NCI-H1105 treated with DMSO at 0.1 percent for 48 hours (cell line): Measurements from ENCODE around the gene PEX6.

Experiments used
- DNase-seq: peaks from one replicate; lab custom pipeline; 2025; lab: John Stamatoyannopoulos, UW

PEX6 gene, protein sequence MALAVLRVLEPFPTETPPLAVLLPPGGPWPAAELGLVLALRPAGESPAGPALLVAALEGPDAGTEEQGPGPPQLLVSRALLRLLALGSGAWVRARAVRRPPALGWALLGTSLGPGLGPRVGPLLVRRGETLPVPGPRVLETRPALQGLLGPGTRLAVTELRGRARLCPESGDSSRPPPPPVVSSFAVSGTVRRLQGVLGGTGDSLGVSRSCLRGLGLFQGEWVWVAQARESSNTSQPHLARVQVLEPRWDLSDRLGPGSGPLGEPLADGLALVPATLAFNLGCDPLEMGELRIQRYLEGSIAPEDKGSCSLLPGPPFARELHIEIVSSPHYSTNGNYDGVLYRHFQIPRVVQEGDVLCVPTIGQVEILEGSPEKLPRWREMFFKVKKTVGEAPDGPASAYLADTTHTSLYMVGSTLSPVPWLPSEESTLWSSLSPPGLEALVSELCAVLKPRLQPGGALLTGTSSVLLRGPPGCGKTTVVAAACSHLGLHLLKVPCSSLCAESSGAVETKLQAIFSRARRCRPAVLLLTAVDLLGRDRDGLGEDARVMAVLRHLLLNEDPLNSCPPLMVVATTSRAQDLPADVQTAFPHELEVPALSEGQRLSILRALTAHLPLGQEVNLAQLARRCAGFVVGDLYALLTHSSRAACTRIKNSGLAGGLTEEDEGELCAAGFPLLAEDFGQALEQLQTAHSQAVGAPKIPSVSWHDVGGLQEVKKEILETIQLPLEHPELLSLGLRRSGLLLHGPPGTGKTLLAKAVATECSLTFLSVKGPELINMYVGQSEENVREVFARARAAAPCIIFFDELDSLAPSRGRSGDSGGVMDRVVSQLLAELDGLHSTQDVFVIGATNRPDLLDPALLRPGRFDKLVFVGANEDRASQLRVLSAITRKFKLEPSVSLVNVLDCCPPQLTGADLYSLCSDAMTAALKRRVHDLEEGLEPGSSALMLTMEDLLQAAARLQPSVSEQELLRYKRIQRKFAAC

DNA sequence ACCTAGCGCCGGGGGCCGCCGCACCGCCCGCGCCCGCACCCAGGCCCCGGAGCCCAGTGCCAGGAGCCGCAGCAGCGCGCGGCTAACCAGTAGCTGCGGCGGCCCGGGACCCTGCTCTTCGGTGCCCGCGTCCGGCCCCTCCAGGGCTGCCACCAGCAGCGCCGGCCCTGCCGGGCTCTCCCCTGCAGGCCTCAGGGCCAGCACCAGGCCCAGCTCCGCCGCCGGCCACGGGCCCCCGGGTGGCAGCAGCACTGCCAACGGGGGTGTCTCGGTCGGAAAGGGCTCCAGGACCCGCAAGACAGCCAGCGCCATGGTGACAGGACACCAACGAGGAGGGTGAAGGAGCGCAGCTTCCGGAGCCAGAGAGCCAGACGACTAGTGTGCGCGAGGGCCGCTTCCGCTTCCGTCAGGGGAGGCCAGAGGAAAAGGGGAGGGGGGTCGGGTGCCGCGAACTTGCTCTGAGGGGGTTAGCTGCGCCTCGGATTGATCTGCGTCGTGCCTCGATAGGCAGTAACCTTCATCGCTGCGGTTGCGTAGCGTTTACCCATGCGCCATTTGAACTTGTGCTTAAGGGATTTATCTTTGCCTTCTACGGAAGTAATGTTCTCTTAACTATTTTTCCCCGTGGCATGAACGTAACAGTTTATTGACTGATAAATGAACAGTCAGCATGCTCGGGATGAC lies at the start of gene PEX6:
PEX6 (minus strand) TSS at position 343 of the 684 bp plus-strand sequence; CDS start at position 312, 31 bp downstream.
- peak; percentile 93 for DNase-seq

DNA sequence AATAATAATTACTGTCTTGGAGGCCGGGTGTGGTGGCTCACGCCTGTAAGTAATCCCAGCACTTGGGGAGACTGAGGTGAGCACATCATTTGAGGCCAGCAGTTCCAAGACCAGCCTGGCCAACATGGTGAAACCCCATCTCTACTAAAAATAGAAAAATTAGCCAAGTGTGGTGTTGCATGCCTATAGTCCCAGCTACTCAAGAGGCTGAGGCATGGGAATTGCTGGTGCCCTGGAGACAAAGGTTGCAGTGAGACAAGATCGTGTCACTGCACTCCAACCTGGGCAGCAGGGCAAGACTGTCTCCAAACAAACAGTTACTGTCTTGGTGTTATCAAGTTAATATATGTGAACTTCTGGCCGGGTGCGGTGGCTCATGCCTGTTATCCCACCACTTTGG lies 47.4 kb upstream of the PEX6 start:
- no peak for DNase-seq

DNA sequence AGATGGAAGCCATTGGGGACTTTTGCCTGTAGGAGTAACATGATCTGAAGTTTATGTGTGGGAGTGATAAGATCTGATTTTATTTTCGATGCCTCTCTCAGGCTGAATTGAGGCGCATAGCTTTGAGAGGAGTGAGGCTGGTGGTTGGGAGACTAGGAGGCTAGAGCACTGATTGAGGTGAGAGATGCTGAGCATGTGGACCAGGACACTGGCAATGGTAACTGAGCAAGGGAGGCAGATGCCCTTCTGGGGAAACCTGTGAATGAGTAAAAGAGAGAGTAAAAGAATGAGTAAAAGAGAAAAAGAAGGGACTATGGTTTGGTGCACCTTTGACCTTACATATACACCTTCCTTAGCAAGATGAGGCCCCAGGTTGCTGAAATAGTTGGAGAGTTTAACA lies 45.5 kb upstream of the PEX6 start:
- DNase-seq = no peak

DNA sequence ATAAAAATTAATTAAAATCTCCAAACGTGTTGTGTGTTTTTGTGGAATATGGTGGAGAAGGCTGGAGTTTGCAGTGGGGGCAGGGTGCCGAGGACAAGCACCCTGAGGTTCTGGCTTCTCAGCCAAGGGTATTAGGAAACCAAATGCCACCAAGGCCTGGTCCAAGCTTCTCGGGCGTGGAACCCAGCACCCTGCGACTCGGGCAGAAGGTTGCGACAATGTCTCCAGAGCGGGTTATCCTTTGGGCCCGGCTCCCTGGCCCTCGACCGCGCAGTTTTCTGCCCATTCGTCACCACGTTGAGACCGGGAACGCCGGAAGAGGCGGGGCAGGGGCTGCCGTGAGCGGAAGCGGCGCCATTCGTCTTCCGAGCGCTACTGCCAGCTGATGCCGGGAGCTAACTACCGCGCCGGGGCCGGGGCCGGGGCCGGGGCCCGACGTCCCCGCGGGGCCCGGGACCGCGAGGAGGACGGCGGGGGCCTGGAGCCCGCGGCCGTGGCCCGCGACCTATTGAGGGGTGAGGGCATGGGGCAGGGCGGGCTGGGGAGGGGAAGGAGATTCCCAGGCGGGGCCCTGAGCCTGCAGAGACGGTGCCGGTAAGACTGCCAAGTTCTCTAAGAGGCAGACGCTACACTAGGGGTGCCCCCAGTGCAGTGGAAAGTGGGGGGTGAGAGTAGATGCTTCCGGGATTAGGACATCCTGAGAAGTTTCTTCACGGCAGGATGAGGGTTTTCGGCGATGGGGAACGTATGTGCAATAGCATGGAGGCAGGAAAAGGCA lies 42.5 kb upstream of the PEX6 start, which contains the start of gene RRP36:
RRP36 (plus strand) TSS at position 354 of the 778 bp plus-strand sequence; CDS start at position 386, 32 bp downstream.
- peak; percentile 63 for DNase-seq

DNA sequence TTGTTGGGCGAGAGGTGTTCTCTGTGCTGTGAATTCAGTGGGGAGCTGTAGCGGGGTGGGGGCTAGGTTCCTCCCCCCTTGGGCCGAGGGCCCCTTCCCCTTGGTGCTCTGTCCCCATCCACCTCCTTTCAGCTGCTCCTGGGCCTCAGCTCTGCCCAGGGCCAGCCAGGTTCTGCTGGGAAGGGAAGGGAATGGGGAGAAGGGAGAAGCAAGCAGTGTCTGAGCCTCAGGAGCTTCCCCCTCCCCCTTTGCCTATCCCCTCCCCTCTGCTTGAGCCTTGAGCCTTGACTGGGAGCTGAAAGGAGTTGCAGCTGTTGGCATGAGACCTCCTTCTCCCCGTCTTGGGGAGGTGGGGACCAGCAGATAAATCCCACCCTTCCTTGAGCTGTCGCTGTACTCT lies 41.9 kb upstream of the PEX6 start:
- no peak for DNase-seq

DNA sequence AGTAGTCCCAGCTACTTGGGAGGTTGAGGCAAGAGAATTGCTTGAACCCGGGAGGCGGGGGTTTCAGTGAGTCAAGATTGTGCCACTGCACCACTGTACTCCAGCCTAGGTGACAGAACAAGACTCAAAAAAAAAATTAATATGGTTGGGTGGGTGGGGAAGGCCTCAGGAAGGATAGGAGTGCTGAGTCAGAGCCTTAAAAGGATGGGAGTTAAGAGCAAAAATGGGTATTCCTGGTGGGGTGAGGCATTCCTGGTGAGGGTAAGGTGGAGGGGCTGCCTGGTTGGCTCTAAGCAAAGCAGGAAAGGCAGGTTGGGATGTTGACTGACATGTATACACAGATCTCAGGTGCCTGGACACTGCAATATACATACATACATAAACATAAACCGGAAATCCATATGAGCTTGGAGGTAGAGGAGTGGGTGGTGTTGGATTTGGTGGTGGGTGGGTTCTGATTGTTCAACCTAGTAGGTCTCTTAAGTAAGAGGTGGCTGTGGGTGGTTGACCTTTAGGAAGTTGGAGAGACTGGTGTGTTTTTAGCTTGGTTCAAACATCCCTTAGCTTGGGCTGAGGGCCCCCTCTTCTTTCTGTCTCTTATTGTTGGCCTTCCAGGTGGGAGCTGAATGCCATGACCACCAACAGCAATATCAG lies 41.2 kb upstream of the PEX6 start:
- no peak for DNase-seq

DNA sequence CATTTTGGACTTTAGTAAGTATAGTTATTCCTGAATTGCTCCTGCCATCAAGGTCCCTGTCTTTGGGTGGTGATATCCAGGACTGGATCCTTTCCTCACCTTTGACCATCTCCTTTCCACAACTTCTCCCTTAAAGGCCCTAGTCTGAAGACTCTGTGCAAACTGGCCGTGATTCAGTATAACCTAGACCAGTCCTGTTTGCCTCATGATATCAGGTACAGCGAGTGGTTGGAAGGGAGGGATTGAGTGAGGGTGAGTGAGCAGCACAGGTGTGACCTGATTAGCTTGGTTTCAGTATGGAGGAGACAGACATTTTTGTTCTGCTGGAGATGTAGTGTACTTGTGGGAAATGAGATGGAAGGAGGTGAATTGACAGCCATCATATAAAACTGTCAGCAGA lies 40.2 kb upstream of the PEX6 start:
- DNase-seq = no peak

DNA sequence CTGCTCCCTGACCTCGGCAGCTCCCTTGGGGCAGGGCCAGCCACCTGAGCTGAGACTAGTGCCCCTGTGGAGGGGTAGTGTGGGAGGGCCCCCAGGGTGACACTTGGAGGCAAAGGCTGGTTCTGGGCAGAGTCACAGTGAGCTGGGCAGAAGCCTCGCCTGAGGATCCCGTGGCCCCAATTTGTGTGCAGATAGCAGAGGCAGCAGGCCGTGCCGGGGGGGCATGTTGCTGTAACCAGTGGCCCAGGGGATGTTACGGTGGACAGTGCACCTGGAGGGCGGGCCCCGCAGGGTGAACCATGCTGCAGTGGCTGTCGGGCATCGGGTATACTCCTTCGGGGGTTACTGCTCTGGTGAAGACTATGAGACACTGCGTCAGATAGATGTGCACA lies 38.0 kb upstream of the PEX6 start:
- no peak for DNase-seq

DNA sequence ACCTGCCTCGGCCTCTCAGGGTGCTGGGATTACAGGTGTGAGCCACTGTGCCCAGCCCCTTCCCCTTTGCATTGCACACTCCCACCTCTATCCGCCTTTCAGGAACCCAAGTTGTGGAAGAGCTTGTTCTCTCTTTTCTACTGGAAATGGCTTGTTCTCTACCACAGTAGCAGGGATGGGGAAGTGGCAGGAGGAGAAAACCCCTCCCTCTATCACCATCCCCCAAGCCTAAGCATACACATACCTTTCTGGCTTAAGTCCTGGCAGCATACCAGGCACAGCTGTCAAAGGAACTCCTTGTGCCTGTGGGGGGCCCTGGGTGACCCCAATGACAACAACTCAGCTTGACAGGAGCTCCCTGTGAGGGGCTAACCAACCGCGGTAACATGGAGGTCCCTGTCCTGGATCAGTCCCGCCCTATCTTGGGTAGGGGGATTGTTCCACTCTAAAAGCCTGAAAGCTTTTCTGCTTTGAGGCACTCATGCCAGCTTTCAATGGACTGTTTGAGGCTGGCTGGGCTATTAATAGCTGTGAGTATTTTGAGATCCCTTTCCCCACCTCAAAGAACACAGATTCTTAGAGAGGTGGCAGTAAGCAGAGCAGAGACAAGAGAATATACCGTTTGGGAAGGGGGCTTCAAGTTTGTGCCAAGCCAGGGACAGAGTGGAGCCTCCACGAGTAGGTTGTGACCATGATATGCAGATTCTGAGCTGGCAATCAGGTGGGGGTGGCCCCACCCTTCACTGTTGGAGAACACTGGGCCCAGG lies 37.4 kb upstream of the PEX6 start:
- DNase-seq = no peak

DNA sequence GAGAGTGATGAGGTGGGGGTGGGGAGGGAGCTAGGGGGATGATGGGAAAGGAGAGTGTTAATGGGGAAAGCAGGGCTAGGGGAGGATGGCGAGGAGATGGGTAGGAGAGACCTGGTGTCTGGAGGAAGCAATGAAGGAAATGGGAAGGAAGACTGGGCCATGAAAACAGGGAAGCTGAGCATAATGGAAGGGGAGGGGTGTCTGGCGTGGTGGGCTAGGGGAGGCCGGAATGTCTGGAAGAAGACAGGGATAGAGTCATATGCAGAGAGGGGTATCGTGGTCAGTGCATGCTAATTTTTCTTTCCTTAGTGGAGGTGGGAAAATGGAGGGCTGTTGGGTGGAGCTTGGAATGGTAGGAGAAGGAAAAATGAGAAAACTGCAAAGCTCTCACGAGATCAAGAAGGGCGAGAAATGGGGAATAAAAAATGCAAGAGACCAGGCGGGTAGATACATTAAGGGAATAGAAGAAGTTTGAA lies 35.5 kb upstream of the PEX6 start:
- DNase-seq = no peak

DNA sequence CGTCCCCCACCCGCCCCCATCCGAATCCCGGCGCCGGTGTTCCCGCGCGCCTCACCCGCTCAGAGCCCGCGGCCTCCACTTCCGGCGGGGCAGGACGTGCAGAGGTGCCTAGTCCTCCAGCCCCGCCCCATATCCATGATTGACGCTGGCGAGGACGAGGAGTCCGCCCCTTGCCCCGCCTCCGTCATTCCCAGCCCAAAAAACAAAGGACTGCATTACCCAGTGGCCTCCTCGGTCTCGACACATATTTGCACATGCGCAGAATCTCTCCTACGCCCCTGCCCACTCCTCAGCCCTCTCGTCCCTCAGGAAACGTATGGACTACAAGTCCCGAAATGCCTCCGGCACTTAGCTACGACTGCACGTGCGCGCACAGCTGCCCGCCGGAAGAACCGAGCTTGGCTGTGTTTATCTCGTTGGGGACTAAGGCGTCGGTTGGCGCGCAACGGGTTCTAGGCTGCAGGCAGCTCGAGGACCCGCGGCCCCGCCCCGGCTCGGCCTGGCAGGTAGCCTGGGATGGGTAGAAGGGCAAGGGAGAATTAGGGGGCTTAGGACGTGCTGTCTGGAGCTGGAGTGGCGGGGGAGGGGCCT lies 35.0 kb upstream of the PEX6 start, which contains the start of the genes KLHDC3 and MEA1:
KLHDC3 (plus strand) TSS at position 407 of the 591 bp plus-strand sequence. CDS start 2,944 bp downstream, outside the sequence.
MEA1 (minus strand) TSS at position 104 of the 591 bp plus-strand sequence. CDS start 133 bp downstream, outside the sequence.
- peak; percentile 100 for DNase-seq

DNA sequence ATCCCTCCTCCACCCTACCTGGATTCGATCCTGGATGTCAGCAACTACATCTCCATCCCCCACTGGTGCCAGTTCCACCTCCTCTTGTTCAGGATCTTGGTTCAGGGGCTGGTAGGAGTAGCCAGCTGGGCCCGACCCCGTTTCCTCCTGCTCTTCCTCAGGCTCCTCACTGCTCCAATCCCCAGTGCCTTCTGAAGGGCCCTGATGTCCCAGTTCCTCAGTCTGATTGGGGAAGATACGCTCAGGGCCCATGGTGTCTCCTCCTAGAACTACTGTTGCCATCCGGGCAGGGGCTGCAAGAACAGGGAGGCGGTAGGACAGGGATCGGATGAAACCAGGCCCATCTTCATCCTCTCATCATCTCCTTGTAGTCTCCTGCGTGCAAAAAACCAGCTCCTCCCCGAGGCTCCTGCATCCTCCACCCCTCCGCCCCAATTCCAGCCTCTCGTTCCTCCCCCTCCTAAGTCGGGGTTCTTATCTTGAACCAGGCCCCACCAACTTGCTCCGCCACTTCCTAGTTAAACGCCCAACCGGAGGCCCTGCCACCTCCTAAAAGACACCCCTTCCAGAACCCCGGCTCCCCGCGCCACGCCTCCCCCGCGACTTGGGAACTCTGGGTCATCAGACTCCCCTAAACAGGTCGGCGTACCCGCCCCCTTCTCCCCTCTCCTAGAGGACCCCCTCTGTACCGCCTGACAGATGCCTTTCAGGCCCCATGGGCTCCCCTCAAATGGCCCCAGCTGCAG lies 34.3 kb upstream of the PEX6 start:
- DNase-seq = peak; percentile 54

DNA sequence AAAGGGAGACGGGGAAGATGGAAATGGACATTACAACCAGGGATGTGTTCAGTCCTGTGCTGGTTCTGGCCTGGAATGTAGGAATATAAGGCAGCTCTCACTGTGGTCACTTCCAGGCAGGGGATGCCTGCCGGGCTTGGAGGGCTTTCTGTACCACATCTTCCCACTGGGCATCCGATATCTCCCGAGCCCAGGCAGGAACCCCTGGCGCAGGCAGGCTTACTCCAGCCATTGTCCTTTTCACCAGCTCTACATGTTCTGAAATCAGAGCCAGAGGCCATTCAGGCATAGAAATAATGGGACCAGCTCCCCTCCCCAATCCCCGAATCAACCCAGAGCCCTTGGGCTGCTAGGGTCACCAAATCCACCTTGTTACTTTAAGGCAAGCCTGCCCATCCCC lies 33.4 kb upstream of the PEX6 start:
- DNase-seq = no peak

DNA sequence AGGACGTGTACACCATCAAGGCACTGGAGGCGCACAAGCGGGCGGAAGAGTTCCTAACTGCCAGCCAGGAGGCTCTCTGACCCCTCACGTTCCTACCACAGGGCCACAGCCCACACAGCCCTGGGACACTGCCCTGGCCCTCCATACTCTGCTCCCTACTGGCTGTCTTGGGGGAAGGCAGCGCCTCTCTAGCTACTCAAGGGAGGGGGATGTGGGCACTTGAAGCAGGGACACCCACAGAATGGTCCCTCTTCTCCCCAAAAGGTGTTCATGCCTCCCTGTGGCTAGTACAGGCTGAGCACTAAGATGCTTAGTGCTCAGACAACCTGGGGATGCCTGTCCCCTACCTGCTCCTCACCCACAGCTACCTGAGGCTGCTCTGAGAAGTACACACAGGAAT lies 32.2 kb upstream of the PEX6 start:
- DNase-seq = no peak

DNA sequence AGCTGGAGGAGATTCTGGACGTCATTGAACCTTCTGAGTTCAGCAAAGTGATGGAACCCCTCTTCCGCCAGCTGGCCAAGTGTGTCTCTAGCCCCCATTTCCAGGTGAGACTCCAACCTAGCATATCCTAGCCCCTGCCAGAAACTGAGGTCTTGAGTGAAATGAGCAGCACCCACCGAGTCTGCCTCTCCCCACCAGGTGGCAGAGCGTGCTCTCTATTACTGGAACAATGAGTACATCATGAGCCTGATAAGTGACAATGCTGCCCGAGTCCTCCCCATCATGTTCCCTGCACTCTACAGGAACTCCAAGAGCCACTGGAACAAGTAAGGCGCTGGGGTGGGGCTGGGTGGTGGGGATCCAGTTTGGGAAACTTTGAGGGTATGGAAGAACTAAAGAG lies 30.1 kb upstream of the PEX6 start:
- peak; percentile 41 for DNase-seq

DNA sequence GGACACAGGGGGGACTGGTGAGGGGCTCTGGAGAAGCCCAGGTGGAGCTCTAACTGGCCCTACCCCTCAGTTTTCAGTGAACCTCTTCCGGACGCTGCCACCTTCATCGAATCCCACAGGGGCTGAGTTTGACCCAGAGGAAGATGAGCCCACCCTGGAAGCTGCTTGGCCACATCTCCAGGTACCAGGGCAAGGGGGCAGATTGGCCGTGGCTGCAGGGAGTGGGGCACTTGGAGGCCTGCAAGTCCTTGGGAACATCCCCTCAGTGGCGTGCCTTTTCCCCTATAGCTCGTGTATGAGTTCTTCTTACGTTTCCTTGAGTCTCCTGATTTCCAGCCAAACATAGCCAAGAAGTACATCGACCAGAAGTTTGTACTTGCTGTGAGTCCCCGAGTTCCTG lies 28.1 kb upstream of the PEX6 start:
- no peak for DNase-seq

DNA sequence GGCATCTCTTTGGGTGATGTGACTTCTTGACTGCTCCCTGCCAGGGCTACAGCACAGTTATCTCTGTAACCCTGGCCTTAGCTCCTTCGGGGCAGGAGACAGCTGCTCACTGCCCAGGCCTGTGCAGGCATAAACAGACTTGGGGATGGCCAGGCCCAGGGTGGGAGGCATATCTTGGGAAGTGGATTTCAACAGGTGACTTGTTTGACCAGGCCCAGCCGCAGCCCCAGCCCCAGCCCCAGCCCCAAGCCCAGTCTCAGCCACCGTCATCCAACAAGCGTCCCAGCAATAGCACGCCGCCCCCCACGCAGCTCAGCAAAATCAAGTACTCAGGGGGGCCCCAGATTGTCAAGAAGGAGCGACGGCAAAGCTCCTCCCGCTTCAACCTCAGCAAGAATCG lies 27.3 kb upstream of the PEX6 start:
- no peak for DNase-seq

DNA sequence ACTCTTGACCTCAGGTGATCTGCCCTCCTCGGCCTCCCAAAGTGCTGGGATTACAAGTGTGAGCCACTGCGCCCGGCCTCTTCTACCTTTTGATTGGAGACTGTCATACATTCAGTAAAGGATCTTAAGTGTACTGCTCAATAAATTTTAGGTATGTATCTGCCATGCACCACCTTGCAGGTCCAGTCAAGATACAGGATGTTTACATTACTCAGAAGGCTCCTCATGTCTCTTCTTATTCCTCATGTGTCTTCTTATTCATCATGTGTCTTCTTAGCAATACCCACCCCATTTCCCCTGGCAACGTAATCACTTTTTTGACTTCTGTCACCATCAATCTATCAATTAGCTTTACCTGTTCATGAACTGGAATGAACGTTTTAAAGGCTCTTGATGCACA lies 26.9 kb upstream of the PEX6 start:
- DNase-seq = no peak

DNA sequence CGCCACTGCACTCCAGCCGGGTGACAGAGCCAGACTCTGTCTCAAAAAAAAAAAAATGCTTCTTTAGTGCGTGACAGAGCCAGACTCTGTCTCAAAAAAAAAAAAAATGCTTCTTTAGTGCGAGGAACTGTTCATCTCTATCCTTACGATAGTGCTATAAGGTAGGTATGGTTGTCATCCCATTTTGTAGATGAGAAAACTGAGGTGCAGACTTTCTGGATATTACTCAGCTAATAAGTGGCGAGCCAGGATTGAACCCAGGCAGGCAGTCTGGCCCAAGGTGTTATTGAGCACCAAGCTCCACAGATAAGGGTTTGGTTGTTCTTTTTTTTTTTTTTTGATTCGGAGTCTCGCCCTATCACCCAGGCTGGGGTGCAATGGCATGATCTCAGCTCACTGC lies 22.9 kb upstream of the PEX6 start:
- DNase-seq = no peak
